Brain pericyte (primary cell): ENCODE data around the gene INF2.

Source experiments
- DNase-seq: peaks from one replicate; pipeline ENCODE4 v3.0.0-alpha.2; 2012; ENCODE audit warnings: low read depth, low spot score

INF2 gene

GRCh38 chr14:104751539-104752422 lies 62.4 kb downstream of the INF2 start:
- DNase-seq: no peak

- DNase-seq: no peak
Observed at GRCh38 chr14:104752423-104752734, 63.0 kb downstream of the INF2 start.

GRCh38 chr14:104752735-104753527 lies 63.5 kb downstream of the INF2 start, which contains the start of gene SIVA1:
Gene SIVA1 (plus strand): TSS chr14:104753147. CDS start chr14:104753202, 55 bp downstream.
- peak; percentile 99 for DNase-seq

GRCh38 chr14:104753528-104754212 lies 64.3 kb downstream of the INF2 start:
- no peak for DNase-seq

GRCh38 chr14:104754213-104754851 lies 64.9 kb downstream of the INF2 start:
- DNase-seq: no peak

- DNase-seq: no peak
Observed at GRCh38 chr14:104755621-104756020, 66.2 kb downstream of the INF2 start.

GRCh38 chr14:104756477-104757237 lies 67.2 kb downstream of the INF2 start:
- no peak for DNase-seq

GRCh38 chr14:104757238-104757585 lies 67.8 kb downstream of the INF2 start:
- DNase-seq: no peak

GRCh38 chr14:104757681-104758392 lies 68.4 kb downstream of the INF2 start:
- no peak for DNase-seq

- no peak for DNase-seq
Observed at GRCh38 chr14:104758981-104759969, 69.9 kb downstream of the INF2 start.

GRCh38 chr14:104765517-104765916 lies 76.1 kb downstream of the INF2 start:
- no peak for DNase-seq

- no peak for DNase-seq
Observed at GRCh38 chr14:104766256-104766862, 76.9 kb downstream of the INF2 start.

GRCh38 chr14:104766863-104767633 lies 77.6 kb downstream of the INF2 start:
- no peak for DNase-seq

GRCh38 chr14:104767634-104767918 lies 78.2 kb downstream of the INF2 start:
- no peak for DNase-seq

GRCh38 chr14:104768437-104769323 lies 79.3 kb downstream of the INF2 start:
- DNase-seq: no peak

- DNase-seq: no peak
Observed at GRCh38 chr14:104769324-104770071, 80.1 kb downstream of the INF2 start.
